Fibroblast of skin of back (primary cell): ENCODE results near the gene AADACL2.
"Not testable (repeated sequence)": the region's sequence is repeated elsewhere in the genome, so short reads cannot be mapped to it uniquely, and the experiment has no call there.

Experiments used
- DNase-seq: peaks from one replicate; pipeline ENCODE4 v3.0.0-alpha.2; 2013

AADACL2 gene

GRCh38 chr3:151766454-151766853, 32.7 kb downstream of the AADACL2 start:
- DNase-seq: peak; percentile 62

- DNase-seq: no peak
Observed at GRCh38 chr3:151768393-151768930, 34.7 kb downstream of the AADACL2 start.

GRCh38 chr3:151769175-151769574, 35.4 kb downstream of the AADACL2 start:
- DNase-seq: no peak

- DNase-seq: no peak
Observed at GRCh38 chr3:151770956-151771355, 37.2 kb downstream of the AADACL2 start.

- no peak for DNase-seq
Observed at GRCh38 chr3:151772825-151773480, 39.2 kb downstream of the AADACL2 start.

DNA sequence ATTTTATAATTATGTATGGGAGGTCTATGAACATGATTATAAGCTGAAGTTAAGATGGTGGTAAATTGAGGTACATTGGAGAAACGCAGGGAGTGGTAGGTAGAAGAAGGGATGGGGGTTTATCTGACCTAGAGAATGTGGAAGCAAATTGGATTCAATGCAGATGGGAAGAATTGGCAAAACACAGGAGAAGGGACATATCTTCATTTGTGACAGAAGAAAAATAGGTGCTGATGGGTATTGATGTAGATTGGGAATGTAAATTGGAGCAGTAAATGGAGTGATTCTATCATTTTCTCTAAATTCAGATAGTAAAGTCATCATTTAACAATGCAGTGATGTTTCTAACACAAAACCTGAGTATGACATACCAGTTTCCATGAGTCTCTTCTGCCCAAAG, 40.5 kb downstream of the AADACL2 start:
- DNase-seq: no peak

GRCh38 chr3:151774910-151775309, 41.2 kb downstream of the AADACL2 start:
- no peak for DNase-seq

DNA sequence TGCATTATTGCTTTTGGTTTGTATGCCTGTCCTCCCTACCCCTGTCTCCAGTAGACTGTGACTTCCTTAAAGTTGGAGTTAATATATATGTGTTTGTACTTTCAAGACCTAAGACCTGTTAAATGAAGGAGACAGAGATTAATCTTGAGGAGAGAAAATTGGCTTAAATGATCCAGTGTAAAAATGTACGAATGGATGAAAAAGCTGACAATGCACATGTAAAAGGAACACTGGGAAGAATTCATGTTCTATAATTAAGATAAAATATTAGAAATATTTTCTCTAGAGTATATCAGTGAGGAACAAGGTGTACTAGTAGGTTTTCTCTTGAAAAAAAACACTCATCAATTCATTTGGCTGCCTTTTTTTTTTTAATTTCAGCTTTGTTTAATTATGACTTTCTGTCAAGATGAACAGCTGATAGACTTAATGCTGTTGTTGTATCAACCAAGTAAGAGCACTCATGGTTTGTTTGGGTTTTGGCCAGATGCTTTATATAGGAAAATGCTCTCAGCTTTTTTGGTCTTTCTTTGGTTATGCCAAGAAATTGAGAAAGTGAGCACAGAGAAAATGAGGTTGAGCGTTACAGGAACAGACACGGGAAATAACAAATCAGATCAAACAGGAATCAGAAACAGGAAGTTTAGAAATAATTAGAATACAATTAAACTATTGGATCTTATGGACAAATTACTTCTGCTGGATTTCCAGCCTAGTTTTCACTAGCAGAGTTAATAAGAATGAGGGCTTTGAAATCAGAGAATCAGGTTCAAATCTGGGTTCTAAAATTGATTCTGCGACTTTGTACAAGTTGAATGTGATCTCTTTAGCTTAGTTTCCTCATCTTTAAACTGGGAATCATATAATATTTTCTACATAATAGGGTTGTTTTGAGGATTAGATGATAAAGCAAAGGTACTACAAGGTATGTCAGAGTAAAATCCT, 41.9 kb downstream of the AADACL2 start:
- DNase-seq: no peak

GRCh38 chr3:151776259-151776740, 42.6 kb downstream of the AADACL2 start:
- DNase-seq: no peak

- no peak for DNase-seq
Observed at GRCh38 chr3:151777880-151778279, 44.2 kb downstream of the AADACL2 start.

DNA sequence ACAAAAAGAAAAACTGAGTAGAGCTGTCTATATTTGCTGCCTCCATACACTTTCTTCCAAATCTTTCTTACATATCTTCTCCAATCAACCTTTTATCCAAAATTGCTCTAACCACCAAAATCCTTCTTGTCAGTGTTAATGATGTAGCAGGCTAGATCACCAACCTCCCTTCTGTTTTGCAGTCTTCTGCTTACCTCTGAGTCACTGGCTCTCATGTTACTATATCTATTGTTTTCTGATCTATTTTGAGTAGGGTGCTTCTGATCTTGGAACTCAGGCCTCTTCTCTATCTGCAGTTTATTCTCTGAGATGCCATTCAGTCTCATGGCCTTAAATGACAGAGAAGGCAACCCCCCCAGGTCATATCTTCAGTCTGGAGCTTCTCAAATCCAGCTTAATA, 53.9 kb downstream of the AADACL2 start:
- no peak for DNase-seq

DNA sequence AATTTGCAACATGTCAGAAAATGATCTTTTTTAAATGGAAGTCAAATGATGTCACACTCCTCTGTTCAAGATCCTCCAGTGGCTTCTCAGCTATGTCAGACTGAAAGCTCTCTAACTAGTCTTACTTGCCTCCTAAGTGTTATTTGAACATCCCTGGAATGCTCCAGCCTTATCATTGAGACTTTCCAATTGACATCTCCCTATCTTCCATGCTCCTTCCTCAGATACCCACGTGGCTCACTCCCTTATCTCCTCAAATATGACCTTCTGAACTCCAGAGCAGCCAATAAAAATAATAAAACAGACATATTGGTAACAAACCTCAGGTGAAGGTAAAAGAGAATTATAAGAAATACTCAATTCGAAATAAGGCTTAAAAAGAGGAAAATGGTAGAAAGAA, 54.7 kb downstream of the AADACL2 start:
- no peak for DNase-seq

DNA sequence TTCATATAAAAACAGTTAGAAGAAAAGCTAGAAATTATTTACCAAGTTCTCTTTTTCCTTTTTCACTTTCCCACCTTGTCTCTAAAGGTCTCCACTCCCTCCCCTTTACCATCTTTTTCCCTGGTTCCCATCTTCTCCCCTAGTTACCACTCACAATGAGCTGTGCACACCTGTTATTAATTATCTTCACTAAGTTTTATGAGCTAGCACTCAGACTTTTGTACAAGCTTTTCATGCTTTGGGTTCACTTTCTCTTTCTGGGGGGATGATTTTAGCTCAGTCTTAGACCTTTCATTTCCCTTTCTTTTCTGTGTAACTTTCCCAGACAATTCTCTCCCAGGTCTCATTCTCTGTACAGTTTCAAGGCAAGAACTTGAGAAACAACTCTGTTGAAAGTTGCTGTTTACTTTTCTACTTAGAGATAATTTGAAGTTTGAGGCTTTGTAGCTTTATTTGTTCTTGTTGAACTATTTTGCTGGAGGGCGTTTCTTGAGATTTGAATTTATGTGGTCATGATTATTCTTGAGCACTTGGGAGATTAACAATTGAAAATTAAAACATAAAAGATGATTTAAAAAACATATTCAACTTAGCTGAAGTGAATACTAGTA, 56.2 kb downstream of the AADACL2 start:
- DNase-seq: no peak

- DNase-seq: not testable (repeated sequence)
Observed at GRCh38 chr3:151790763-151791162, 57.0 kb downstream of the AADACL2 start.

DNA sequence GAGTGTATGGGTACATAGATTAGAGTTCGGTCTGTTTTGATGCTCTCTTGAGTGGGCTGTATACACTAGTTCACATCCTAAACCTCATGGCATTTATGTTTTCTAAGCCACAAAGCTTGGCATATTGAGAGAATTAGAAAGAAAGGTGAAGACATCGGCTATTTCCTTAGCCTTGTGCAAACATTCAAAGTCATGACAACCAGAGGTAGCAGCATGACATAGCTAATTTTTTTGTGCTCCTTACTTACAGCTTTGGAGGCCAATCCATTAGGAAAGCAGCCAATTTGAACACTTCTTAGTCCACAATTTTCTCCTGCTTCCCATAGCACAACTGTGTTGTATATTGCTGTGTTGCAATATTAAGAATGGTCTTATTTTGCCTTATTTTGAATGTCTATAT, 58.7 kb downstream of the AADACL2 start:
- DNase-seq: no peak

DNA sequence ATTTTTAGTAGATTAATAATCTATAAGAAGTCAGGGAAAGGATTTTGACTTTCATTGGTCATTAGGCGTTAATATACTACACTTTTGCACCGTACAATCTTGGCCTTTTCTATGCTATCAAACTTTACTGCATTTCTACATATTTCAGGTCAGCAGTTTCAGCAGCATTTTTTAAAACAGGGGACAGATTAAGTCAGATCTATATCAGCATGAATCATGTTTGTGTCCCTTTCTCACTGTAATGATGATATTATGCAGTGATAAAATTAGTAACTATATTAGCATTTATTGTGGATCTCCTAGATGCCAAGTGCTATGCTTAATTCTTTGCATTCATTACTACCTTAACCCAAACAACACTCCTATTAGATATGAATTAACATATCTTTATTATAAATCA, 59.9 kb downstream of the AADACL2 start:
- no peak for DNase-seq

- DNase-seq: no peak
Observed at GRCh38 chr3:151794080-151794479, 60.4 kb downstream of the AADACL2 start.

- DNase-seq: peak; percentile 80
Observed at GRCh38 chr3:151795276-151795675, 61.5 kb downstream of the AADACL2 start.

- DNase-seq: peak; percentile 13
Observed at GRCh38 chr3:151796105-151796680, 62.5 kb downstream of the AADACL2 start.

- peak; percentile 32 for DNase-seq
Observed at GRCh38 chr3:151798466-151798865, 64.7 kb downstream of the AADACL2 start.

- no peak for DNase-seq
Observed at GRCh38 chr3:151800431-151800830, 66.7 kb downstream of the AADACL2 start.

DNA sequence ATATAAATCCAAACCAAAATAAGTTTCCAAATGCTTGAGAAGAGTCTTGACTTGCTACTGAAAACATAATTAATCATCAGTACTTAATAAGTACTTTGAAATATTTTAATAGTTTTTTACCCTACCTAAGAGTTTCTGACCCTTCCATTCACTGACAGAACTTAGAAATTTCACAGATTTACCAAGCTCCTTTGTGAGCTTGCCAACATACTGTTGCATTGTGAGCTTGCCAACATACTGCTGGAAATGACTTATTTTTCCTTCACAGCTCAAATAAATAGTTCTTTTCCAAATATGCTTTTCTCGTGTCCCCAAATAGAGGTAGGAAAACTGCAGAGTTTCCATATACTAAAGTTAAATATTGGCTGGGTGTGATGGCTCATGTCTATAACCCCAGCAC, 70.5 kb downstream of the AADACL2 start:
- DNase-seq: no peak

DNA sequence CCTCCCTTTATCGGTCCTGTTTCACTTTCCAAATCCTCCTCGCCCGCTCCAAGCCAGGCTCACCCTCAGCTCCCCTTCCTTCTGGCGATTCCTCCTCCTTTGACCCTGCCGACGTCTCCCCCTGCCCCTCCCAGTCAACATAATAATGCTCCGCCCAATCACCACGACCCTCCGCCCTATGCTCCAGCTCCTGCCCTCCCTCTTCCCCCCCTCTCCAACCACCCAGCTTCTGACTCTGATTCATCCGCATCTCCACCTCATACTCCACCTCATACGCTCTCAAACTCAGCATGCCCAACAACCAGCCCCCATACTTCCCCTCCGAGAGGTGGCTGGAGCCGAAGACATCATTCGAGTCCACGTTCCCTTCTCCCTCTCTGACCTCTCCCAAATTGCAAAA, 73.1 kb downstream of the AADACL2 start:
- DNase-seq: no peak
